Stomach (tissue), 9 donors: ENCODE measurements around the gene TMEM17. TPM values are rescaled to one million over a fixed set of nuclear protein-coding genes. Genes with fewer than 3 reads are reported as not detected.

Experiments used
- DNase-seq, 2 donors: peaks; one replicate each; pipeline versions ENCODE4 v3.0.0 to v3.0.0-alpha.2; 2013 to 2019
- H3K27ac ChIP-seq, 5 donors: fragments of 200-600 bp in 4 of 5; sonication (generic) in 4 of 5; one replicate each; pipeline ENCODE4 v1.5.1; 2013 to 2019; ENCODE audit warnings: mild to moderate bottlenecking in 1 of 5, moderate library complexity in 1 of 5
- H3K27me3 ChIP-seq, 3 donors: fragments of 200-600 bp; sonication (generic); one replicate each; pipeline ENCODE4 v1.5.1; 2017 to 2019; ENCODE audit warnings: mixed run types in 1 of 3
- H3K36me3 ChIP-seq, 4 donors: fragments of 200-600 bp; sonication (generic); 1 replicate in 3 of 4; 2 replicates in 1 of 4; pipeline ENCODE4 v1.5.1; 2016 to 2019
- H3K4me1 ChIP-seq, 4 donors: fragments of 200-600 bp; sonication (generic); one replicate each; pipeline ENCODE4 v1.5.1; 2016 to 2019
- H3K4me3 ChIP-seq, 4 donors: fragments of 200-600 bp; sonication (generic) in 3 of 4; one replicate each; pipeline ENCODE4 v1.5.1; 2016 to 2019; ENCODE audit warnings: mild to moderate bottlenecking in 1 of 4
- H3K9me3 ChIP-seq, 4 donors: fragments of 200-600 bp; sonication (generic); one replicate each; pipeline ENCODE4 v1.5.1; 2016 to 2019
- EP300 ChIP-seq: sonication (generic); formaldehyde crosslinking; IDR thresholded peaks from one replicate; pipeline ENCODE4 v1.6.1; 2017; ENCODE audit warnings: antibody characterized with exemption
- POLR2A ChIP-seq, 4 donors: fragments of 450-650 bp; IDR thresholded peaks; one replicate each; pipeline ENCODE4 v1.6.1; 2016; ENCODE audit warnings: antibody characterized with exemption in 4 of 4, control low read depth in 2 of 4, mild to moderate bottlenecking in 1 of 4, moderate library complexity in 1 of 4
- POLR2AphosphoS5 ChIP-seq, 3 donors: sonication (generic); formaldehyde crosslinking; IDR thresholded peaks; one replicate each; pipeline ENCODE4 v1.6.1; 2016; ENCODE audit warnings: antibody characterized with exemption in 3 of 3
- WGBS, 5 donors: extraction: QIAGEN DNeasy Blood & Tissue Kit in 3 of 5; methylation state at CpG; one replicate each; pipeline versions ENCODE4 v1.1.5 to v1.1.7; 2013 to 2018; 5-methylcytosine and 5-hydroxymethylcytosine counted together
- intact Hi-C: fragments of 100-400 bp; cut with DNase I; formaldehyde crosslinking; loops from one replicate; pipeline ENCODE4 v1.15.1; 2023; ENCODE audit warnings: low total_unique reads
- polyA plus RNA-seq, 3 donors: library from polyadenylated mRNA; stranded (reverse); fragments of 200-250 nt; gene quantifications; one replicate each; pipeline ENCODE4 v1.2.3, GENCODE V29; 2013
- total RNA-seq, 5 donors: library from RNA; depleted of rRNA; stranded (reverse); fragments of >200 nt; gene quantifications; one replicate each; pipeline versions ENCODE4 v1.1.0 to v1.2.3, GENCODE V29; 2014 to 2016
- TF ChIP-seq, protein P1 (sequence below), 7 experiments: fragments of 450-650 bp in 4 of 7; fragments of 200-600 bp in 3 of 7; sonication (generic) in 3 of 7; IDR thresholded peaks; one replicate each; pipeline ENCODE4 v1.5.1; 2016 to 2019; ENCODE audit warnings: antibody characterized with exemption in 7 of 7, control low read depth in 2 of 7, mild to moderate bottlenecking in 1 of 7
- donor health status: healthy with polysubstance abuse.
- donor health status: Bipolar disorder and iron deficiency.
- donor health status: healthy.

The TMEM17 gene
- total and polyA plus RNA-seq, 8 donors: 0.87 to 2.2 (median 1.2) TPM; not detected in 3

GRCh38 chr2:62457556-62457955 lies 48.4 kb downstream of the TMEM17 start:
- intact Hi-C loops: loop anchor here (5.0 kb wide), 1 partner anchor 315 kb away; no protein-coding TSS in a partner anchor
- WGBS, 5 donors: 53 to 78% (median 60%) methylated on average over 7 to 11 of the region's 11 CpGs
- peak overlapping the region; percentile 59 to 75 (median 66) for H3K4me3 ChIP-seq
- no peaks in the 10 kb centered on the region for H3K36me3 ChIP-seq
- DNase-seq: no peak
- peaks cover 7 to 27% (median 19%) of the 10 kb centered on the region in 4 donors for H3K4me1 ChIP-seq
- H3K27me3 ChIP-seq: no peaks in the 10 kb centered on the region
- H3K9me3 ChIP-seq: no peaks in the 10 kb centered on the region
- no peak for TF ChIP-seq POLR2AphosphoS5 (IDR thresholded peaks at IDR 0.05)
- TF ChIP-seq, protein P1, sequence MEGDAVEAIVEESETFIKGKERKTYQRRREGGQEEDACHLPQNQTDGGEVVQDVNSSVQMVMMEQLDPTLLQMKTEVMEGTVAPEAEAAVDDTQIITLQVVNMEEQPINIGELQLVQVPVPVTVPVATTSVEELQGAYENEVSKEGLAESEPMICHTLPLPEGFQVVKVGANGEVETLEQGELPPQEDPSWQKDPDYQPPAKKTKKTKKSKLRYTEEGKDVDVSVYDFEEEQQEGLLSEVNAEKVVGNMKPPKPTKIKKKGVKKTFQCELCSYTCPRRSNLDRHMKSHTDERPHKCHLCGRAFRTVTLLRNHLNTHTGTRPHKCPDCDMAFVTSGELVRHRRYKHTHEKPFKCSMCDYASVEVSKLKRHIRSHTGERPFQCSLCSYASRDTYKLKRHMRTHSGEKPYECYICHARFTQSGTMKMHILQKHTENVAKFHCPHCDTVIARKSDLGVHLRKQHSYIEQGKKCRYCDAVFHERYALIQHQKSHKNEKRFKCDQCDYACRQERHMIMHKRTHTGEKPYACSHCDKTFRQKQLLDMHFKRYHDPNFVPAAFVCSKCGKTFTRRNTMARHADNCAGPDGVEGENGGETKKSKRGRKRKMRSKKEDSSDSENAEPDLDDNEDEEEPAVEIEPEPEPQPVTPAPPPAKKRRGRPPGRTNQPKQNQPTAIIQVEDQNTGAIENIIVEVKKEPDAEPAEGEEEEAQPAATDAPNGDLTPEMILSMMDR (IDR thresholded peaks at IDR 0.05): no peak
- no peak for TF ChIP-seq EP300
- TF ChIP-seq POLR2A (IDR thresholded peaks at IDR 0.05): no peak
- H3K27ac ChIP-seq: peak overlapping the region in 3 of 5 donors; percentile 78 to 88 (median 87)

DNA sequence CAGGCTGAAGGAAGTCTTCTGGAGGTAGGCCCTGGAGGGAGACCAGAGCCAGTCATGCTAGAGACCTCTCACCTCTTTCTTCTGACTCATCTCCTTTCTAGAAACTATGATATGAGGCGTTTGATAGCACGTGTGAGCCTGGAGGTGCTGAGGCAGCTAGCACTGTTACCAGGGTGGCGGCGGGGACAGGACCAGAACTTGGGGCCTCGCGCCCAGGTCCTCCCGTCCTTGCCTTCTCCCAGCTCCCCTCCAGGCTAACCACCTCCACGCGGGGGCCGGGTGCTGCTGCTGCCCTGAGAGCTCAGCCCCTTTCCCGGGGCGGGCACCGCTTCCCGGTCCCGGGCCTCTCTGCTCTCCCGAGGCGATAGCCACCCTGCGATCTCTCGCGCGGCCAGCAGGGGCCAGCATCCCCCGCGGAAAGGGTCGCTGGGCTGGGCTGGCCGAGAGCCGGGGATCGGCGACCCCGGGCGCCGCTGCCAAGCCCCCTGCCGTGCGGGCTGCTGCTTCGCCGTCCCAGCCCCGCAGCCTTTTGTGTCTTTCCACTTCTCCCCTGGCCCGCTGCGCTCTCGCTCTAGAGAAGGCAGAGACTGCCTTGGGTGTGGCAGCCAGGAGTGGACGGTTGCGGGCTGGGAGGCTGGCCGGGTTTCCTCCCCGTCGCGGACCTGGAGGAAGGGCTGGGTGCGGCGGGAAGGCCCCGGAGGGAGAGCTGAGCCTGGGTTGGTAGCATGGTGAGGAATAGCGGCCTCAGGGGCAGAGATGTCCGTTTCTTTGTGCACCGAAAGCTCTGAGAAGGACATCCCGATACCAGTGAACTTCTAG lies 49.1 kb downstream of the TMEM17 start:
- 3 to 11% (median 5%) methylated on average over 30 to 52 of the region's 52 CpGs for WGBS, 5 donors
- Histone ChIP-seq H3K36me3 (no peaks in the 10 kb centered on the region), H3K9me3 (no peaks in the 10 kb centered on the region), H3K27me3 (no peaks in the 10 kb centered on the region), H3K4me3 (peak overlapping the region; percentile 59 to 75 (median 66)), H3K4me1 (peaks cover 7 to 21% (median 17%) of the 10 kb centered on the region in 4 donors), H3K27ac (peak overlapping the region; percentile 66 to 88 (median 78))
- intact Hi-C loops: loop anchor here (5.0 kb wide), 1 partner anchor 315 kb away; no protein-coding TSS in a partner anchor
- DNase-seq: peak; percentile 77 to 89
- TF ChIP-seq POLR2AphosphoS5 (IDR thresholded peaks at IDR 0.05): peak in 1 of 3 donors; percentile 44
- no peak for TF ChIP-seq EP300
- TF ChIP-seq POLR2A (IDR thresholded peaks at IDR 0.05): no peak
- TF ChIP-seq, protein P1 (IDR thresholded peaks at IDR 0.05): peak in 6 of 7 experiments; percentile 42 to 100 (median 98)

DNA sequence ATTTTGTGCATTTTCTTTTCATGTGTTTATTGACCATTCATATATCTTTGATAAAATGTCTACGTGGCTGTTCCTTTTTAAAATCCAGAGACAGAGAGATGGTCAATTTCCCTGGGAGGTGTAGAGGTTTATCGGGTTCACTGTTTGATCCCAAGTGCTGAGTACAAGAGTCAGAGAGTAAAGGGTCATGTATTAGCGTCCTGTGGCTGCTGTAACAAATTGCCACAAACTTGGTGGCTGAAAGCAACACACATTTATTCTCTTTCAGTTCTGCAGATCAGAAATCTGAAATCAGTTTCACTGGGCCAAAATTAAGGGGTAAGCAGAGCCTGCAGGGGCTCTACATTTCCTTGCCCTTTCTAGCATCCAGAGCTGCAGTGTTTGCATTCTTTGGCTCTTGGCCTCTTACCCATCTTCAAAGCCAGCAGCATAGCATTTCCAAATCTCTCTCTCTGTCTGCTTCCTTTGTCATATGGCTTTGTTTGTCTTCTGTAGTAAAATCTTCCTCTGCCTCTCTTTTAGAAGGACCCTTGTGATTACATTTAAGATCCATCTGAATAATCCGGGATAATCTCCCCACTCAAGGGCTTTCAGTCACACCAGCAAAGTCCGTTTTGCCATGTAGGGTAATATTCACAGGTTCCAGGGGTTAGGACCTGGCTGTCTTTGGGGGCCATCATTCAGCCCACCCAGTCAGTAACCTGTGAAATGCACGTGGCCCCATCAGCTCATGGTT lies 49.9 kb downstream of the TMEM17 start:
- Histone ChIP-seq H3K27ac (peak overlapping the region in 3 of 5 donors; percentile 66 to 88 (median 78)), H3K36me3 (no peaks in the 10 kb centered on the region), H3K27me3 (no peaks in the 10 kb centered on the region), H3K9me3 (no peaks in the 10 kb centered on the region), H3K4me3 (no peak overlapping the region), H3K4me1 (peaks cover 7 to 19% (median 14%) of the 10 kb centered on the region in 4 donors)
- no peak for DNase-seq
- intact Hi-C loops: loop anchor here (5.0 kb wide), 1 partner anchor 316 kb away; no protein-coding TSS in a partner anchor
- TF ChIP-seq, protein P1 (IDR thresholded peaks at IDR 0.05): no peak
- TF ChIP-seq EP300 (no peak), POLR2A (IDR thresholded peaks at IDR 0.05) (no peak)
- WGBS, 5 donors: 83 to 91% (median 85%) methylated on average over 6 of the region's 6 CpGs

- TF ChIP-seq POLR2AphosphoS5 (IDR thresholded peaks at IDR 0.05) (no peak), POLR2A (IDR thresholded peaks at IDR 0.05) (no peak), EP300 (no peak)
- TF ChIP-seq, protein P1 (IDR thresholded peaks at IDR 0.05): no peak
- no peak overlapping the region for H3K27ac ChIP-seq
- H3K4me1 ChIP-seq: peaks cover 7 to 30% (median 19%) of the 10 kb centered on the region in 4 donors
- no peak for DNase-seq
- H3K4me3 ChIP-seq: no peak overlapping the region
- WGBS, 5 donors: 35 to 56% (median 54%) methylated on average over 3 of the region's 3 CpGs
- H3K27me3 ChIP-seq: no peaks in the 10 kb centered on the region
- intact Hi-C loops: no loop called here
- H3K9me3 ChIP-seq: no peaks in the 10 kb centered on the region
- no peaks in the 10 kb centered on the region for H3K36me3 ChIP-seq
Measured at GRCh38 chr2:62453955-62454354, 52.0 kb downstream of the TMEM17 start.
